NCI-H128 (cell line): ENCODE measurements around the gene PIK3CD.
"Not testable (repeated sequence)": the region's sequence is repeated elsewhere in the genome, so short reads cannot be mapped to it uniquely, and the experiment has no call there.

Source experiments
- DNase-seq: peaks from one replicate; lab custom pipeline; 2025; ENCODE audit not compliant: unreplicated experiment; lab: John Stamatoyannopoulos, UW

PIK3CD gene

DNA sequence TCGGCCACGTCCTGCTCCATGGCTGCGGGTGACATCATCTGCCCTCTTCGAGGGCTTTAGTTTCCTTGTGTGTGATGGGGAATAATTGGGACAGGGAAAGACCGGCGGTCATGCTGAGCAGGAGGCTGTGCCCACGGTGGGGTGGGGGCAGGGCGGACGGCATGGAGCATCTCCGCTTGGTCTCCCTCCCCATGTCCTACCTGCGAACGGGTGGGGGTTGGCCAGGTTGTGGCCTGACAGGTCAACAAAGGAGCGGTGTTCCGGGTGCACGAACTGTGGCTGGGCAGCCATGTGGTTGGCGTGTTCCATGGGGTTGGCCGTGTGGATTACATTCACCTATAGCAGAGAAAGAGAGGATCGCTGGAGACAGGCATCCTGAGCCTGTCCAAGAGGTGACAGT, 80.0 kb downstream of the PIK3CD start:
- DNase-seq: no peak

GRCh38 chr1:9732123-9732971, 80.8 kb downstream of the PIK3CD start:
- DNase-seq: no peak

DNA sequence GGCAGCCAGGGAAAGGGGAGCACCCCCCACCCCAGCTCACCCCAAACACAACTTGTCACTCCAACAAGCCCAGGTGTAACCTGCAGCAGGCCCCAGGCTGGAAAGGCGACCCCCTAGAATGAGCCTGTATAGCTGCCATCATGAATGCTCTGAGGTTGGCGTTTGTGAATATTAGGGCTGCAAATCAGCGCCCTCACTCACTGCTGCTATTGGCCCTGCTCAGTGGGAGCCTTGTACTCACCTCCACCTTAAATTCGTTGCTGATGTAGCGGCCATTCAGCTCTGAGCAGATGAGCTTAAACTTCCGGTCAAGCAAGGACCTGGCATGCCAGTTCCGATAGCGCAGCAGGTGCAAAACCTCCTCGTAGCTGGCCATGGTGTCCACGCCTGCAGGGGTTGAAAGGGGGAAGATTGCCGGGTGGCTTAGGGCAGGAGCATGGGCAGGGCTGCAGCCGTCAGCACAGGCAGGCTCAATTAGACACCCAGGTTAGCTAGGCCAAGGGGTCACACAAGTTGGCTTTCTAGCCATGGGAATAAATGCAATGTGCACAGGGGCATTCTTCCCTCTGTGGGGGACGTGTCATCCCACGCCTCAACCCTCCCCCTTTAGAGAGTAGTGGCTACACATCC, 81.7 kb downstream of the PIK3CD start:
- no peak for DNase-seq

- no peak for DNase-seq
Observed at GRCh38 chr1:9735800-9736199, 84.3 kb downstream of the PIK3CD start.

DNA sequence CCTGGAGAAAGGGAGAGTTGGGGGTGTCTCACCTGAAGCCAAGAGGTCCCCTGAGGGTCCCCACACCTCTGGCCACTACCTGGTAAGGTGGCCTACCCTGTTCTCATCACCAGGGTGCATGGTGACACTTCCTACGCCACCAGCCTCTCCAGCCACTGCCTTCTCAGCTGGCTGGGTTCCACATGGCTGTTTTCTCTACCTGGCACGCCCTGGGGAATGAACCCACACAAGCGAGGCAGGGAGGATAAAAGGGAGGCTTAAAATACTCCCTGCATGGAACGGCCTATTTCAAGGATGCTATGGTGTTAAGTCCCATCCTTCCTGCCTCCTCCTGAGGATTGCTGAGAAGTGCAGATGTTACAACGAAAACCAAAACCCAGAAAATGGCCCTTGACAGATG, 84.7 kb downstream of the PIK3CD start:
- DNase-seq: no peak

DNA sequence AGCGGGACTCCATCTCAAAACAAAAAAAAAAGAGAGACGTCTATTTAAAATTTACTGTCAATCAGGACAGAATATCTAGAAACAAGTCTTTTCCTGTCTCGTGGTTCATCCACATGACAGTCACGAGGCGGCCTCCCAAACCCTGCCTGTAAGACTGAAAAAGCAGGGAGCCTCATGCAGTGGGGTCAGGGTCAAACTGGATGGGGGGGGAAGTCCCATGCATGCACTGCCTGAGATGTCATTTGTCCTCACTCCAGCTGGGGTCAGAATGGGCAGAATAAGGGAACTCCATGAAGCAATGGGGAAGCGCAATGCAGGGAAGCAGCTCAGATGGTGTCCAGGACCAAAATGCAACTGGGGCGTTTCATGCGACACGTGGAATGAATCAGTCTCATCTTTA, 85.5 kb downstream of the PIK3CD start:
- DNase-seq: no peak

DNA sequence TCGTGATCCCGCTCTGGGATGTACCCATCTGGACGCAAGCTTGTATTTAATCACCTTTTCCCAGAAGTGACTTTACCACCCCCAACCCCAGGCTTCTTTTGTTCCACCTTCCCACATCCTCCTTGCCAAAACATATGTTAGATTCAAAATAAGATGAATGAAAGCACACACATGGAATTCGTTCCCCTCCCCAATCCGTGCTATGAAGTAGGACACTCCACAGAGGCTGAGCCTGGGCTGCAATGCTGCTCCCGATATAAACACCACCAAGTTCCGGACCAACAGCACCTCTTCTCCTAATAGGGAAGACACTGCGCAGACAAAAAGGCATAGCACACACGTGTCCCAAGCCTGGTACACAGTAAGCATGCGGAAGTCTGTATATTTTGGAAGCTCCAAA, 86.1 kb downstream of the PIK3CD start:
- DNase-seq: no peak

GRCh38 chr1:9744106-9744799, 92.7 kb downstream of the PIK3CD start:
- no peak for DNase-seq

DNA sequence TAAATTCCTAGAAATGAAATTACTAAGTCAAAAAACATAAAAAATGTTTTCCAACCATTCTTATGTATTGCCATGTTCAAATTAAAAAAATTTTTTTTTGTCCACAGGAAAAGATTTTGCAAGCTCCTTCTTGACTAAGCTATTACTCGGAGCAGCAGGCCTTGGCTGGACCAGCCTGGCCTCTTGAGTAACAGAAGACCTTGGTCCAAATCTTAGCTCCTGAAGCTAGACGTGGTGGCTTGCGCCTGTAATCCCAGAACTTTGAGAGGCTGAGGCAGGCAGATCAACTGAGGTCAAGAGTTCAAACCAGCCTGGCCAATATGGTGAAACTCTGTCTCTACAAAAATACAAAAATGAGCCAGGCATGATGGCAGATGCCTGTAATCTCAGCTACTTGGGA, 94.7 kb downstream of the PIK3CD start:
- no peak for DNase-seq

DNA sequence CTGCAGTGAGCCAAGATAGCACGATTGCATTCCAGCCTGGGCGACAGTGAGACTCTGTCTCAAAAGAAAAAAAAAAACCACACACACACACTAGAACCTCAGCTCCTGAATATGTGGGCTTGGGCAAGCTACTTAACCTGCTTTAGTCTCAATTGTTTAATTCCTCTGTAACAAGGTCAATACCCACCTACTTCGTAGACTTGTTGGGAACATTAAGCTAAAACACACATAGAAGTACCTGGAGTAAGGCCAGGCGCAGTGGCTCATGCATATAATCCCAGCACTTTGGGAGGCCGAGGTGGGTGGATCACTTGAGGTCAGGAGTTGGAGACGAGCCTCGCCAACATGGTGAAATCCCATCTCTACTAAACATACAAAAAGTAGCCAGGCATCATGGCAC, 95.1 kb downstream of the PIK3CD start:
- DNase-seq: no peak

- not testable (repeated sequence) for DNase-seq
Observed at GRCh38 chr1:9748391-9748790, 96.9 kb downstream of the PIK3CD start.

- DNase-seq: no peak
Observed at GRCh38 chr1:9749361-9749760, 97.8 kb downstream of the PIK3CD start.

DNA sequence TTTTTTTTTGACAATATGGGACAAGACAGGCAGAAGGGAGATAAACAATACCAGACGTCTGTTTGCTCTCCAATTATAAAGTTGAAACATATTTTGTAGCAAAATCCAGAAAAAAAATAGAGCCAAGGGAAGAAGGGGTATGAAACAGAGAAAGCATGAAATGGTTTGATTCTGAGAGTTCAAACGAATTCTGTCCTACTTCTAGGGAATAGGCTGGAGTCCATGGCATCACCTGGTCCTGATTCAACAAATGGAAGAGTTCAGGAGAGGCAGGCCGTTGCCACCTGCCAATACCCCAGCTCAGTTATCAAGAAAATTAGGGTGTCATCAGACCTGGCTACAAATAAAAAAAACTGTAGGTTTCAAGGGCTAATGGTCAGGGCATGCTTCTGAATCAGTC, 100.4 kb downstream of the PIK3CD start:
- DNase-seq: no peak

GRCh38 chr1:9753121-9753531, 101.6 kb downstream of the PIK3CD start:
- no peak for DNase-seq

DNA sequence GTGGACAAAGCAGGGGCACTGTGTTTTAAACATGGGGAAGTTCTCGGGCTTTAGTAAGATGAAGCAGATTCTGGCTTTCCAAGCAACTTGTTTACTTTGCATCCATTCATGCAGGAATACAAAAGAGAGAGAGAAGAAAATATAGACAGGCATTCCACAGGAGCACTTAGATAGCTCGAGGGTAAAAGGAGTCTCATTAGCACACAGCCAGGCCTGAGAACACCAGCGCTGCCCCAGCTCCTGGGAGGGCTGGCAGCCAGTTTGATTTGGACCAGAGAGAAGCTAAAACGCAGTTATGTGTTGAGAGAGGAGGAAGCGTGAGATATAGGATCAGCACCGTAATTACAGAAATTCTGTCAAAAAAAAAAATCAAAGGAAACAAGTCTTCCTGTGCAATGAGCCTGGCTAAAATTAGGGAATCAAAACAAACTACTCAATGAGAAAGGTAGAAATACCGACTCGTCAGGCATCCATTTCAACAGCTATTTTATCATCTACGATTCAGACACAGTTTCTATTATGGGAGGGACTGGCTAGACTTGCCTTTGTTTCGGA, 104.0 kb downstream of the PIK3CD start:
- DNase-seq: no peak

DNA sequence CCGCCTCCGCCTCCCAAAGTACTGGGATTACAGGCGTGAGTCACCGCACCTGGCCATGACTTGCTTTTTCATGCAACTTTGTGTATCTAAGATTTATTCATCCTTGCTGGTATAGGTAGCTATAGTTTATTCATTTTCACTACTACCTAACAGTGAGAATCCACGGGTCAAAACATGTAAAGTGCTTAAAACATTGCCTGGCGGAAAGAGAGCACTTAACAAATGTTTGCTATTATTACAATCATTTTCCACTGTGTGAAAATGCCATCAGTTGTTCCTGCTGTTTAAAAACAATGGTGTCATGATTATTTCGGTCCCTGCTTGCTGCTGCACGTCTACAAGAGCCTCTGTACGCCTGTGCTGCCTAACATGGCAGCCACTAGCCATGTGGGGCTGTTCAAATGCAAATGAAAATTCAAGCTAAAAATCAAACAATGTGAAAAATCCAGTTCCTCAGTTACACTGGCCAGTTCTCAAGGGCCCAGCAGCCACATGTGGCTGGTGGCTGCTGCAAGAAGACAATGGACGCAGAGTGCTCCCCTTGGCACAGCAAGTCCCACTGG, 107.1 kb downstream of the PIK3CD start:
- DNase-seq: no peak

- DNase-seq: no peak
Observed at GRCh38 chr1:9759939-9760338, 108.4 kb downstream of the PIK3CD start.

DNA sequence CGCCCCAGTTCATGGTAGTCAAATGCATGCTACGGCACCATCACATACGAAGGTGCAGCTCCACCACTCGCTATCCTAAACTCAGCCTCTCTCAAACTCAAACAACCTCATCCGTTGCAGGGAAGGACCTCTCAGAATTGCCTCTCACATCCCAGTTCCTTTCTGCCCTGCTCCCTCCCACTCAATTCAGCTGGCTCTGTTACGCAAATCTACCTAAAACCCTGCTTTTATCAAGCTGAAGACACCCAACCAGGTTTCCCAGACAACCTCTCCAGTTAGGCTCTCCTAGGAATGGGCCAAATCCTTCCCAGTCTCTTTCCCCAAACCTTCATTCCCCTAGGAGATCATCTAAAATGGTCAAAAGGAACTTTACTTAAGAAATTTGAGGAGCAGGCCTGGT, 109.3 kb downstream of the PIK3CD start:
- DNase-seq: no peak

DNA sequence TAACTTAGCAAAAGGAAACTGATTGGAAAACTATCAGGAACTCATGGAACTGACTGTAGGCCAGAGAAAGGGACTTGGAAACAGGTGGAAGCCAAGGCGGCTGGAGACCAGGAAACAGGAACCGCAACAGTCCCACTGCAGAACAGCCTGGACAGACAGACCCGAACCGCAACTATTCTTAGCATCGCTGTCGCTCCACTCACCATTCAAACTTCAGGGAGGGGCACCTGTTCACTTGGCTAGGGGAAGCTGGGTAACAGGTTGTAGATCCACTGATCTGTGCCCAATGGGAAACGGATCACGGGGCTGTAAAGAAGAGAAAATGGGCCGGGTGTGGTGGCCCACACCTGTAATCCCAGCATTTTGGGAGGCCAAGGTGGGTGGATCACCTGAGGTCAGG, 110.3 kb downstream of the PIK3CD start:
- no peak for DNase-seq

DNA sequence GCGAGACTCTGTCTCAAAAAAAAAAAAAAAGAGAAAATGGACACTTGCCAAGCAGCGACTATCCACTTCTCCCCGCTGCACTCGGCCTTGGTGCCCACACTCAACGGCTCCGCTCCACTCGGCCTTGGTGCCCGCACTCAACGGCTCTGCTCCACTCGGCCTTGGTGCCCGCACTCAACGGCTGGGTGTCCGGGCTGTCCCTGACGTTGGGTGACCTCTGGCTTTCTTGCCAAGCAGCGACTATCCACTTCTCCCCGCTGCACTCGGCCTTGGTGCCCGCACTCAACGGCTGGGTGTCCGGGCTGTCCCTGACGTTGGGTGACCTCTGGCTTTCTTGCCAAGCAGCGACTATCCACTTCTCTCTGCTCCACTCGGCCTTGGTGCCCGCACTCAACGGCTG, 110.9 kb downstream of the PIK3CD start:
- DNase-seq: not testable (repeated sequence)

- no peak for DNase-seq
Observed at GRCh38 chr1:9763914-9764313, 112.4 kb downstream of the PIK3CD start.
